HL-60/S4 (cell line): Measurements from ENCODE around the gene IL17B.
"Not testable (repeated sequence)": the region's sequence is repeated elsewhere in the genome, so short reads cannot be mapped to it uniquely, and the experiment has no call there.

Experiments
- in situ Hi-C: fragments of 300-500 bp; cut with MboI; formaldehyde crosslinking; loops from 2 replicates; pipeline ENCODE4 v1.14.3; 2022; ENCODE audit warnings: low sequenced_read_pairs

IL17B gene

DNA sequence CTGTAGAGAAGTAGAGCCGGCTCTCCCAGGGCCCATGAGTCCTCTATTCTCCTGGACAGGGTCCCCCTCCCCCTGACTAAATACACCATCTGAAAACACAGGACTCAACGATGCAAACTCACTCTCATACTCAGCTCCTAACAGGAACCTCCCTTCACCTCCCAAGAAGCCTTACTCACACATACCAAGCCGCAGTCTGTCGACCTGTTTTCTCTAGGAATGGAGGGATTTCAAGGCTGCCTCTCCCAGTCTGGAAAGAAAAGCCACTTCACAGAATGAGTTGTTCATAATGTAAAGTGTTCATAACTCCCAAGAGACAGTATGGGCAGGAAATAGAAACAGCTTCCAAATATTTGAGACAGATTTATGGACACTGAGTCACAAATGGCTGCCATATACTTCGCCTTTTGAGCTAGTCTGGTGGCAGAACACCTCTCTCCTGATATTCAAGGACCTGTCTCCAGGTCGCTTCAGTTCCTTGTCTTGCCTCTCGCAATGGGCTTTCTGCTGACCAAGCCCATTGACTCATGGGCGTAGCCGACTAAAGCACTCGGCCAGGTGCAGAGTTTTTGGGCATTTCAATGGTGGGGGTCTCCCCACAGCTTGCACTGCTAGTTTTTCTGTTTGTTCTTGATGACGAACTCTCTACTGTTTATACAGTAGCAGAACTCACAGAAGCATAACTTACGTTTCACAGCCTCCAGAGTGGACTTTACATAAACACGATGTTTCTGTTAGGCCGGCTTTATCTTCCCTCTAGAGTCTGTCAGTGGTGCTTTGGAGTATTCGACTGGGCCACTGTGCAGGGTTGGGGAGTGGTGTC is 25.0 kb upstream of the IL17B start:
- in situ Hi-C loops = no loop called here

DNA sequence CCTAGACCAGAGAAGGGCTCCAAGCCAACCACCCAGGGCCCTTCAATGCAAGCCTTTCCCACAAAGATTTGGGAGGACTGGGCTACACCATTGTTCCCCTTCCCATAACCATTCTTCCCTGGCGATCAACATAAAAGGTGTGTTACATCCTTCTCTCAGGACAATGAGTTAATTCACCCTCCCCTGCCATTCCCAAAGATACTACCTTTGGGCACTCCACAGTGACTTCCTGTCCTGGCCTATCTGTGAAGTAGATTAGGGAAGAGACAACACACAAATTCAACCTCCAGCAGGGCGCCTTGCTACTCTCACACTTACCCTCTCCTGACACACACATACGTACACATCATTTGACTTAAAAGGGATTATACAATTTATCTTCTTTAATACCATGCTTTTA is 23.2 kb upstream of the IL17B start:
- in situ Hi-C loops = no loop called here

DNA sequence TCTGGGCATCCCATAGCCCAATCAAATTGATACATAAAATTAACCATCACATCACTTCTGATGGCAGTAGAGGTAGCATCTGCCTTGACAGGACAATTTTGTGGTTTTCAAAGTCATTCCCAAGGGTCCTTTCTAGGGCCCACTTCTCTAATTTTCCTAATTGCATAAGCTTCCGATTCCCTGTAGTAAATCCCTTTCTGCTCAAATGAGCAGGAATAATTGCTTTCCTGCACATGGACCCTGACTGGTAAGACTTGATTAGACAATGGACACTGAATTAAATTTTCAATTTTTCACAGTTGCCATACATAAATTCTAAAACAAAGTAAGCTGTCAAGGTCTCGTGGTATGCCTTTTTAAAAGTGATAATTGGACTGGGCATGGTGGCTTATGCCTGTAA is 22.0 kb upstream of the IL17B start:
- in situ Hi-C loops = no loop called here

DNA sequence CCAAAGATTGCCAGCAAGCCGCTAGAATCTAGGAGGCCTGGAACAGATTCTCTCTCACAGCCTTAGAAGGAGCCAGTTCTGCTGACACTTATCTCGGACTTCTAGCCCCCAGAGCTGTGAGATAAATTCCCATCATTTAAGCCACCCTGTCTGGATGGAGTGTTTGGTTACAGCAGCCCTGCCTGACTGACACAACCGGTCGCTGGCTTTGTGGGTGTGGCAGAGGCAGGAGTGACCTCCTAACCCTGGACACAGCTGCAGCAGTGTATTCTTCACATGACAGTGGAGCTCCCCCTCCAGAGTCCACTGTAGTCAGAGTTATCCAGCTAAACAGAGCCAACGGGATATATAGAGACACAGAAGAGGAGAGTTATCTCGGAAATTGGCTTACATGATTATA is 21.2 kb upstream of the IL17B start:
- in situ Hi-C loops = no loop called here

DNA sequence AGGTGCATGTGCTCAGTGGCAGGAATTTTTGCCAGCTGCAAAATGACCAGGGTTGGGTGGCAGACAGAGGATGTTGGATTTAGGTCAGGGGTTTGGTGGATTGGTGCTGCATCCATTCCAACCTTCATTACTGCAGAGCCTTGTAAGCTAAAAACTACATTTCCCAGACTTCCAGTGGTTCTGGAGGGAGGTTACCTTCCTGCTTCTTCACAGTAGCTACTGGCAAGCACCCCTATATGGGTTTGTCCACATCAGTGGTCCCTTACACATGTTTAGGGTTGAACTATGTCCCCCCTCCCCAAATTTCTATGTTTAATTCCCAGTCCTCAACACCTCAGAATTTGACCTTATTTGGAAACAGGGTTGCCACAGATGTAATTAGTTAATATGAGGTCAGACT is 20.7 kb upstream of the IL17B start:
- in situ Hi-C loops = no loop called here

DNA sequence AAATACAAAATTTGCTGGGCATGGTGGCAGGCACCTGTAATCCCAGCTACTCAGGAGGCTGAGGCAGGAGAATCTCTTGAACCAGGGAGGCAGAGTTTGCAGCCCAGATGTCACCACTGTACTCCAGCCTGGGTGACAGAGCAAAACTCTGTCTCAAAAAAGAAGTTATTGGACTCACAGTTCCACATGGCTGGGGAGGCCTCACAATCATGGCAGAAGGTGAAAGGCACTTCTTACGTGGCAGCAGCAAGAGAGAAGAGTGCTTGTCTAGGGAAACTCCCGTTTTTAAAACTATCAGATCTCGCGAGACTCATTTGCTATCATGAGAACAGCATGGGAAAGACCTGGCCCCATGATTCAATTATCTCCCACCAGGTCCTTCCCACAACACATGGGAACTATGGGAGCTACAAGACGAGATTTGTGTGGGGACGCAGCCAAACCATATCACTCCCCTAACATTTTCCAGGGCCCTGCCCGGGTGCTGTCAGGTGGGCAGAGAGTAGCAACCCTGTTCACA is 19.7 kb upstream of the IL17B start:
- in situ Hi-C loops = not testable (repeated sequence)

DNA sequence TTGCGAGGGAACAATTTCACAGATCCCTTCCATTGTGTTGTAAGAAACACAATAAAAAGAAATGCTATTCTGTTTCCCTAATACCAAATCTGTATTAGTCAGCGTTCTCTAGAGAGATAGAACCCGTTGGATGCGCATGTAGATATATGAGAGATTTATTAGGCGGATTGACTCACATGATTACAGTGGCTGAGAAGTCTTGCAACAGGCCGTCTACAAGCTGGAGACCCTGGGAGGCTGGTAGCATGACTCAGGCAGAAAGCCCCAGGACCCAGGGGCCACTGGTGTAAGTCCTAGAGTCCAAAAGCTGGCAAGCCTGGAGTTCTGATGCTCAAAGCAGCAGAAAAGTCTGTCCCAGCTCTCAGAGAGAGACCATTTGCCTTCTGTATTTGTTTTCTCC is 18.4 kb upstream of the IL17B start:
- in situ Hi-C loops = no loop called here

DNA sequence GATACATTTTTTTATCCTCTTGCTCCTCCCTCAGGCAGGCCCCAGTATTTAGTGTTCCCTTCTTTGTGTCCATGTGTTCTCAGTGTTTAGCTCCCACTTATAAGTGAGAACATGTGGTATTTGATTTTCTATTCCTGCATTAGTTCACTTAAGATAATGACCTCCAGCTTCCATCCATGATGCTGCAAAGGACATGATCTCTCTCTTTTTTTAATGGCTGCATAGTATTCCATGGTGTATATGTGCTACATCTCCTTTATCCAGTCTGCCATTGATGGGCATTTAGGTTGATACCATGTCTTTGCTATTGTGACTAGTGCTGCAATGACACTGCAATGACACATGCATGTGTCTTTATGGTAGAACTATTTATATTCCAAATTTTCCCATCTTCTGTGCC is 15.9 kb upstream of the IL17B start:
- in situ Hi-C loops = not testable (repeated sequence)

DNA sequence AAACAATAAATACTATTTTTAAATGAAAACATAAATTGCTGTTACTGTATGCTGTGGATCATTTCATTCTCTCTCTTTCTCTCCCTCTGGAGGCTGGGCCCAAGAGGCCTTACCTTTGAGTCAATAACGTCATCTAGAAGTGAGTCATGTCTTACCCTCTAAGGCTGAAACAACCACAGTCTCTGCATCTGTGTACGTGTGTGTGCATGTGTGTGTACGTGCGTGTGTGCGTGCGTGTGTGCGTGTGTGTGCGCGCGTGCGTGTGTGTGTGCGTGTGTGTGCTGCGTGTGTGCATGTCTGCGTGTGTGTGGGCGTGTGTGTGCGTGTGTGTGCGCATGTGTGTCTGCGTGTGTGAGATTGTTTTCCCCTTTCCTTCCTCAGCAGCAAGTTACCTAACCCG is 13.6 kb upstream of the IL17B start:
- in situ Hi-C loops = no loop called here

DNA sequence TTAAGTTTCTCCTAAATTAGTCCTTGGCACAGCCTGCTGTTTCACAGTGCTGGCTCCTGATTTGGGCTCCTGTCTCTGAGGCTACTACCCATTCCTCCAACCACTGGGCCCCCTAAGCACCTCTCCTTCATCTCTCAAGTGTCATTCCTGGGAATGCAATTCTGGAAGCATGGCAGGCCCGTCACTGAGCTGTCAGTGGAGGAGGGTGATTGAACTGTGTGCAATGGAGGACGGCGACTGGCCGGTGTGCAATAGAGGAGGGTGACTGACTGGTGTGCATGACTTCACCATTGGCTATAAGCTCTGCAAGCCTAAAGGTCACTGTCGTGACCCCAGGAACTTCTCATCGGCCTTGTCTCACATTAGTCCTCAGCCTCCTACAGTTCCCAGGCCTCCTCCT is 12.4 kb upstream of the IL17B start:
- in situ Hi-C loops = no loop called here

DNA sequence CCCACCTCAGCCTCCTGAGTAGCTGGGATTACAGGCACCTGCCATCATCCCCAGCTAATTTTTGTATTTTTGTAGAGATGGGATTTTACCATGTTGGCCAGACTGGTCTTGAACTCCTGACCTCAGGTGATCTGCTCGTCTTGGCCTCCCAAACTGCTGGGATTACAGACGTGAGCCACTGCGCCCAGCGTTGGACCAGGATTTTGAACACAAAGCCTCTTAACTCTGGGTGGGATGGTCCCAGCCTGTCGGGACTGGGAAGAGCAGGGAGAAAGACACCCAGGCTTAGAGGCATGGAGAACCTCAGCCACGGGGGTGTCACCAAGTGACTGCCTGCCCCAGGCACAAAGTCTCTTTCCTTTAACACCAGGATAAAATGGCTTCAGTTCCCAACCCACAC is 12.0 kb upstream of the IL17B start:
- in situ Hi-C loops = not testable (repeated sequence)

DNA sequence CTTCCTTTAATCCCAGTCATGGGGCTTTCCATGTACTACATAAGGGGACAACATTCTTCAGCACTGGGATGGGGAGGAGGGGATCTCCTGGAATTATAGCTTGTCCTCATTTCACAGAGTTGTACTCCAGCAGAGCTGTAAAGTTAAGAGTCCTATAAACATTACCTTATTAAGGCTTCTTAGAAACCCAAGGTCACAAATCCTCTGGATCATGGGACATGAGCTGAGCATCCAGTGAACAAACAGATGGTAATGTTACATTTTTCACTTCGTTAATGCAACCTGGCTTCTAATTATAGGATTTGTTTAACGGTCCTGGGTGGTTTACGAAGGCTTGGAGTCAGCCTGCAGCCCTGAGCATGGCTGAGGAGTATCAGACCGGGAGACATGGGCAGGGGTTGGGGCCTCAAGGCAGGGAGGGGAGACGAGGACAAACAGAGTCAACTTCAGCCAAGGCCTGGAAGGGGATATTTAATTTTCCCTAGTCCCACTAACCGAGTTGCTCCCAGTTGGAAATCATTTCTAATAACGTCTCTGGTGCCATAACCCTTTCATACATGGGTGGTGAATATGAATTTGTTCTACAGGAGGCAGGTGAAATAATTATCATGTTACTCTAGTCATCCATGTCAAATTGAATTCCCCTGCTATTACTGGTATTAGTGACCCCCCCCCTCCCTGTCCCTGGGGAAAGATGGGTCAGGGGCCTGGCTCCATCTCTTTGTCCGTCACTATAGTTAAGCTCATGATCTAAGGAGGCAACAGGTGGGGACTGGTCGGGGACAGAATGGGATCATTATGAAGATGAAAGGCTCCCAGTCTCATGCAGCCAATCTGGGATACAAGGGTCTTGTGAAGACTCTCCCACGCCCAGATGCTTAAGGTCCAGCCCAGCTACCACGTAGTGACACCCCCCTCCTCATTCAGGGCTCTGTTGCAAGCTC is 10.7 kb upstream of the IL17B start:
- in situ Hi-C loops = loop anchor here (10.0 kb wide), 1 partner anchor 45 kb away; no protein-coding TSS in a partner anchor

DNA sequence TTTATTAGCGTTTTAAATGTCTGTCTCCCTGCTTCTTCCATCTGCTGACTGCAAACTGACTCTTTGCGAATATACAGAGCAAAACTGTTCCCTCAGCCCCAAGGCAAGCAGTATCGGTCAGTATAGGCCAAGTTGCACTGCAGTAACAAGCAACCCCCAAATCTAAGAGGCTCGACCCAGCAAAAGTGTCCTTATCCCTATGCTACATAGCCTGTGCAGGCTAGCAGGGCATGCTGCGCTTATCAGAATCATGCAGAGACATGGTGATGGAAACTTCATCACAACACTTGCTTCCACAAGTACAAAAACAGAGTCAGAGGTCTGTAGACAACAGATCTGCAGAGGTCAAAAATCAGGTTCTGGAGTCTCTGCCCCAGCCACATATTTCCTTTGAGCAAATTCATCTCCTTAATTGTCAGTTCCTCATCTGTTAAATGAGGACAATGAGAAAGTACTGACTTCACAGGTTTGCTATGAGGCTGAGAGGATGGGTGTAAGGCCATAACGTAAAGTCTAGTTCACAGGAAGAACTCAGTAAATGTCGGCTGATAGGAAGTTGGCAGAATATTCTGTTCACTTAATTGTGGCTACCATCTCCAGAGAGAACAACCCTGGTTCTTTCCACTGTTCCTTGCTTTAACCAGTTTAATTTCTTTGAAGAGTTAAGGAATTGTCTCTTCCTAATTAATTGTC is 9.6 kb upstream of the IL17B start:
- in situ Hi-C loops = loop anchor here (10.0 kb wide), 1 partner anchor 46 kb away; no protein-coding TSS in a partner anchor

DNA sequence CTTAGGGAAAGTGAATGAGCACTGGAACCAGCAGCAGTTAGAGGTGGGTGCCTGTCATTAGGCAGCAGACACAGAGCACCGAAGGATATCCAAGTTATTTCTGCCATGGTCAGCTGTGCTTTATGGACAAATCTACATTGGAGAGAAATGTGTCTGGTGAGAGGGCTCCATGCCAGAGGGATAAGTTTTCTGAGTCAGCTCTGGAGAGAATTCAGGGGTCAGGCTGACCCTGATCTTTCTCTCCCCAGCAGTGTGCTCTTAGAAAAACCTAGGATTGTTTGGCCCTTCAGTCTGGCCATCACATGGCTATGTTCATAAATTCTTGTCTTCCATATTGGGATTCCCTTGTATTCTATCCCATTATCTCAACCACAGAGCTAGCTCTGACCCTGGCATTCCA is 8.9 kb upstream of the IL17B start:
- in situ Hi-C loops = loop anchor here (10.0 kb wide), 1 partner anchor 47 kb away; no protein-coding TSS in a partner anchor

DNA sequence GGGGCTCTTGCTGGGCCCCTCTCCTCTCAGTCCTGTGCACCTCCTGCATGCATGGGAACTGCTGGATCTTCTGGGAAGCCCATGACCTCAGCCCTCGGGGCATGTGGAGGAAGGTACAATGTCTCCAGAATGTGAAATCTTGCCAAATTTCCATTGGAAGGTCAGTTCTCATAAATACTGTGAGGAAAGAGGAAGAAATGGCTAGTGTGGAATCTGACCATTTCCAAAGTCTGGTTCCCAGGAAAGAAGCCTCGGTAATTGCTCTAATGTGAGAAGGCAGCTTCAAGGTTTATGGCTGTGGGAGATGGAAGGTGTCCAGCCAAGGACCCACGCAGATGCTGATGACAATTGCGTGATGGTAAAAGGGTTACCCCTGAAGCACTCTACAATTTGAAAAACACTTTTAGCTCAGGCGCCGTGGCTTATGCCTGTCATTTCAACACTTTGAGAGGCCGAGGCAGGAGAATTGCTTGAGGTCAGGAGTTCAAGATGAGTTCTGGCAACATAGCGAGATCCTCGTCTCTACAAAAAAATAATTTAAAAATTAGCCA is 8.1 kb upstream of the IL17B start:
- in situ Hi-C loops = loop anchor here (10.0 kb wide), 1 partner anchor 48 kb away; no protein-coding TSS in a partner anchor

DNA sequence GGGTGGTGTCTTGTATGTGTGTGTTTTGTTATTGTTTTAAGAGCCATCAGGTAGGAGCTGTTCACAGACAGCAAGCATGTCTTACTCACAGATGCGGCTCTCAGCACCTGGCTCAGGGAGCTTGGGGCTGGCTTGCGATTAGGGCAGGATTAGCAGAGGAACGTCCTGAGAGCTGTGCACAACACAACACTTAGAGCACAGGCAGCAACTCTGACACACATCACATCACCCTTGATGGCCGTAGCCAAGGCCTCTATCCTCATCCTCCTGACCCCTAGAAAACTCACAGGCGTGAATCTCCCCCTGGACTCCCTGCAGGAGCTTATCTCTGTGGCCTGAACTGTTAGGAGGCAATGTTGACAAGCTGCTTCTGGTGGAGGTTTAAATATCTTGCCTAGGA is 7.1 kb upstream of the IL17B start:
- in situ Hi-C loops = loop anchor here (10.0 kb wide), 1 partner anchor 49 kb away; no protein-coding TSS in a partner anchor

DNA sequence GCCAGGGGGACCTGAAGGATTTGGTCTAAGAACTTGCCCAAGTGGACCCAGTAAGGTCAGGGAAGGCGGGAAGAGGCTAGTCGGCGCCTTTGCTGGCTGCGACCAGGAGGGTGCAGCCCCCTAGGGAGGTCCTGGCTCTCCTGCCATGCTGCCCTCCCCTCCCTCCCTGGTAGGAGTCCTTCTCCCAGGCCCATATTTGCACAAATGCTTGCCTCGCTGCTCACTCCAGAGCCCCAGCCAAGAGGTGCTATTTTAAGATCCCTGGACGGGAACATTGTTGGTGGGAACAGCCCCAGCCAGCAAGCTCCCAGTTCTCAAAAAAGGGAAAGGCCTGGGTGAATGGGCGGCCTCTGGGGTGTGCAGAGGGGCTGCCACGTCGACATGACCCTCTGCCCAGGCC is 4.3 kb upstream of the IL17B start:
- in situ Hi-C loops = loop anchor here (10.0 kb wide), 1 partner anchor 51 kb away; no protein-coding TSS in a partner anchor

DNA sequence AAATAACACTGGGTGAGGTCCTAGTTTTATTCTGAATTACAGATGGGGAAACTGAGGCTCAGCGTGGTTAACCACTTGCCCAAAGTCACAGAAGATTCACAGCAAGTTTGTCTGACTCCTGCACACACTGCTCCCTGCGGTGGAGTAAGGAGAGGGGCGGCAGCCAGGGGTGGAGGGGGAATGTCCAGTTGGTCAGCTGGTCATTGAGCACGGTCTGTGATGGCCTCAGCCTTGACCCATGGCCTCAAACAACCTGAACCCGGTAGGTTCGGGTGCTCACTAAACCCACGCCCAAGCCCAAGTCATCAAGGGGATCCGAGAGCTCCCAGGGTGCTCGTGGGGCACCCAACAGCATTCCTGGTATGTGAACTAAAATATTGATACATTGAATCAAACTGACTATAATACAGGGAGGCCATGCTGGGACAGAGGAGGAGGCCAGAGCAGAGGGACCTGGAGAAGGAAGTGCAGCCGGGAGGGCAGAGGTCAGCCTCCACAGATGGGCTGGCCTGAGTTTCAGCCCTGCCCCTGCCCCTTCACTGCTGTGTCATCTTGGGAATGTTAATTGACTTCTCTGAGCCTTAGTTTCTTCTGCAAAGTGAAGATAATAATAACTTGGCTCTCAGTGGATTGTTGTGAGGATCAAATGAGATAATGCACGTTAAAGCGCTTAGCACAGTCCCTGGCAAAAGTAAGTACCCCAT is 3.6 kb upstream of the IL17B start:
- in situ Hi-C loops = loop anchor here (10.0 kb wide), 1 partner anchor 52 kb away; no protein-coding TSS in a partner anchor

DNA sequence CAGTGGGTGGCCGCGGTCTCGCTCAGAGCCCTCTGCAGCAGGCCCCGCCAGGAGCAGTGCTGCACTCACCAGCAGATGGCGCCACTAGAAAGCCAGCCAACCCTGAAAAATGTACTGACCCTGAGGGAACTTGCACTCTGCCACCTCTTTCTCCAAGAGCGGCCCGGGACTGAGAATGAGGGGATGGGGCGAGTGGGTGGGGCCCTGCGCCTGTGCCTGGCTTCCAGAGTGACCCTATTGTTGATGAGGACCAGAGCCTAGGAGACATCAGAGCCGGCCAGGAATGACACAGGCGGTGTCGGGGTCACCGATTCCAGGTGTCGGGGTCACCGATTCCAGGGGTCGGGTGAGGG is 2.9 kb upstream of the IL17B start:
- in situ Hi-C loops = loop anchor here (10.0 kb wide), 1 partner anchor 53 kb away; no protein-coding TSS in a partner anchor
